ENCODE measurements around the gene TNNC2. TPM values are rescaled to one million over a fixed set of nuclear protein-coding genes. Genes with fewer than 3 reads are reported as not detected.

Gene TNNC2
- total and polyA plus RNA-seq, 2 donors (not counting 3 experiments of a cell fraction or from before 2014, with no cell fraction given): 0.26 TPM; not detected in 1

GRCh38 chr20:45850926-45851325 is 23.8 kb upstream of the TNNC2 start:
- H3K36me3 ChIP-seq (ENCODE audit: control insufficient read depth in 2 of 2, extremely low read depth in 1 of 2, insufficient read depth in 2 of 2, low read length in 2 of 2): peaks cover 0 to 12% of the 10 kb centered on the region in 2 experiments
- DNase-seq (ENCODE audit: low read depth, low spot score) (no peak), FAIRE-seq (no peak)
- no peaks in the 10 kb centered on the region for H3K9me3 ChIP-seq (replicated peaks; ENCODE audit: control insufficient read depth, insufficient read depth, low read length)
- no peak overlapping the region for H3K27ac ChIP-seq (ENCODE audit: insufficient read depth, low read depth, low read length)
- ChIA-PET POLR2A (no interaction called here), CTCF (no interaction called here)
- H2AFZ ChIP-seq (ENCODE audit: low read depth, low read length): no peak overlapping the region
- H3K9ac ChIP-seq (replicated peaks; ENCODE audit: extremely low read depth, insufficient read depth, low read length): no peak overlapping the region
- peaks cover 3% of the 10 kb centered on the region for H3K79me2 ChIP-seq (ENCODE audit: control insufficient read depth, insufficient read depth, low read length)
- H3K4me1 ChIP-seq (ENCODE audit: control insufficient read depth, extremely low read depth, insufficient read depth, low read length): no peaks in the 10 kb centered on the region
- H3K4me3 ChIP-seq (replicated peaks in 1 of 3; ENCODE audit: insufficient read depth in 1 of 3, low read depth in 1 of 3, low read length in 3 of 3): no peak overlapping the region
- no TSS peak for BruUV-seq (replicated peaks)
- H3K9me1 ChIP-seq (replicated peaks; ENCODE audit: control insufficient read depth, extremely low read depth, insufficient read depth, low read length): no peaks in the 10 kb centered on the region
- no peaks in the 10 kb centered on the region for H3K27me3 ChIP-seq (ENCODE audit: control insufficient read depth in 2 of 2, insufficient read depth in 2 of 2, low read length in 2 of 2)
- dilution Hi-C loops (cut with MboI; ENCODE audit: extremely low pct_ligation_motif_present, low sequenced_read_pairs): no loop called here
- no peak overlapping the region for H3K4me2 ChIP-seq (ENCODE audit: insufficient read depth, low read length)
- intact Hi-C loops (cut with micrococcal nuclease): no loop called here
- H4K20me1 ChIP-seq (replicated peaks; ENCODE audit: control insufficient read depth, extremely low read depth, insufficient read depth, low read length): no peaks in the 10 kb centered on the region
- TF ChIP-seq CTCF (IDR thresholded peaks at IDR 0.05; ENCODE audit: extremely low read depth in 1 of 2, insufficient read depth in 1 of 2, low read depth in 1 of 2, low read length in 2 of 2) (no peak), MYC (IDR thresholded peaks at IDR 0.05; ENCODE audit: low read depth, low read length) (no peak)

- Histone ChIP-seq H3K9me3 (replicated peaks; ENCODE audit: control insufficient read depth, insufficient read depth, low read length) (no peaks in the 10 kb centered on the region), H3K4me3 (replicated peaks in 1 of 3; ENCODE audit: insufficient read depth in 1 of 3, low read depth in 1 of 3, low read length in 3 of 3) (no peak overlapping the region), H3K27ac (ENCODE audit: insufficient read depth, low read depth, low read length) (no peak overlapping the region), H3K27me3 (ENCODE audit: control insufficient read depth in 2 of 2, insufficient read depth in 2 of 2, low read length in 2 of 2) (no peaks in the 10 kb centered on the region), H3K4me2 (ENCODE audit: insufficient read depth, low read length) (no peak overlapping the region), H3K4me1 (ENCODE audit: control insufficient read depth, extremely low read depth, insufficient read depth, low read length) (no peaks in the 10 kb centered on the region), H3K9ac (replicated peaks; ENCODE audit: extremely low read depth, insufficient read depth, low read length) (no peak overlapping the region), H3K9me1 (replicated peaks; ENCODE audit: control insufficient read depth, extremely low read depth, insufficient read depth, low read length) (no peaks in the 10 kb centered on the region), H3K36me3 (ENCODE audit: control insufficient read depth in 2 of 2, extremely low read depth in 1 of 2, insufficient read depth in 2 of 2, low read length in 2 of 2) (peaks cover 0 to 14% of the 10 kb centered on the region in 2 experiments), H3K79me2 (ENCODE audit: control insufficient read depth, insufficient read depth, low read length) (peaks cover 3% of the 10 kb centered on the region), H4K20me1 (replicated peaks; ENCODE audit: control insufficient read depth, extremely low read depth, insufficient read depth, low read length) (no peaks in the 10 kb centered on the region), H2AFZ (ENCODE audit: low read depth, low read length) (no peak overlapping the region)
- TF ChIP-seq MAX (IDR thresholded peaks at IDR 0.05; ENCODE audit: insufficient read depth, insufficient read length) (no peak), GATA2 (IDR thresholded peaks at IDR 0.05; ENCODE audit: insufficient read depth, insufficient read length, low read depth, low read length) (no peak), POLR2A (IDR thresholded peaks at IDR 0.05; ENCODE audit: low read depth, low read length) (no peak), JUN (IDR thresholded peaks at IDR 0.05; ENCODE audit: borderline replicate concordance, insufficient read depth, insufficient read length, low read depth) (no peak), POLR2AphosphoS5 (IDR thresholded peaks at IDR 0.05; ENCODE audit: insufficient read depth, low read depth, low read length) (no peak), CTCF (IDR thresholded peaks at IDR 0.05; ENCODE audit: extremely low read depth in 1 of 2, insufficient read depth in 1 of 2, low read depth in 1 of 2, low read length in 2 of 2) (no peak), EZH2 (IDR thresholded peaks at IDR 0.05; ENCODE audit: borderline replicate concordance, low read depth, low read length, severe bottlenecking) (no peak), MYC (IDR thresholded peaks at IDR 0.05; ENCODE audit: low read depth, low read length) (no peak), FOS (IDR thresholded peaks at IDR 0.05; ENCODE audit: borderline replicate concordance, insufficient read depth, low read length) (no peak)
- ChIA-PET POLR2A (no interaction called here), CTCF (interaction anchor here (0.8 to 1.1 kb wide), 2 partner anchors 10 to 32 kb away, joined by 3 read pairs; no protein-coding TSS in a partner anchor)
- intact Hi-C loops (cut with micrococcal nuclease) (no loop called here), dilution Hi-C loops (cut with MboI; ENCODE audit: extremely low pct_ligation_motif_present, low sequenced_read_pairs) (no loop called here)
- DNase-seq (ENCODE audit: low read depth, low spot score) (no peak), FAIRE-seq (no peak)
- BruUV-seq (replicated peaks): no TSS peak
Observed at GRCh38 chr20:45850238-45850637, 23.1 kb upstream of the TNNC2 start.

Measured in endothelial cell of umbilical vein (primary cell).